G401 (cell line): Measurements from ENCODE around the gene STX8. TPM values are rescaled to one million over a fixed set of nuclear protein-coding genes. Genes with fewer than 3 reads are reported as not detected.
A peak's percentile ranks its signal among the peaks of the same experiment; 100 is the strongest.

Source experiments
- DNase-seq: peaks from one replicate; pipeline ENCODE4 v3.0.0-alpha.2; 2015; ENCODE audit warnings: low spot score
- in situ Hi-C: cut with HindIII; loops from 2 replicates; pipeline ENCODE4 v1.10.0; 2016; ENCODE audit warnings: low sequenced_read_pairs, mixed read lengths
- total RNA-seq: library from RNA; depleted of rRNA; stranded (reverse); fragments of >200 nt; shearing (Covaris generic); gene quantifications from 2 replicates; pipeline ENCODE4 v1.2.3, GENCODE V29; 2014; rRNA removed

STX8 gene
- total RNA-seq, 1 experiment from 2014 or later: 95.8 TPM

- DNase-seq: peak; percentile 97
- in situ Hi-C loops: no loop called here
Observed at GRCh38 chr17:9212376-9213302, 363.0 kb downstream of the STX8 start.

- in situ Hi-C loops: no loop called here
Observed at GRCh38 chr17:9211133-9211765, 364.4 kb downstream of the STX8 start.

GRCh38 chr17:9209781-9210370 lies 365.7 kb downstream of the STX8 start:
- in situ Hi-C loops: no loop called here
- DNase-seq: no peak

More at GRCh38 chr17:9211133-9211765, 364.4 kb downstream of the STX8 start:
- no peak for DNase-seq

GRCh38 chr17:9209347-9209746 lies 366.3 kb downstream of the STX8 start:
- in situ Hi-C loops: no loop called here
- DNase-seq: no peak

- in situ Hi-C loops: no loop called here
- no peak for DNase-seq
Observed at GRCh38 chr17:9208381-9209105, 367.1 kb downstream of the STX8 start.

- in situ Hi-C loops: no loop called here
- DNase-seq: no peak
Observed at GRCh38 chr17:9206741-9207332, 368.8 kb downstream of the STX8 start.

- in situ Hi-C loops: no loop called here
Observed at GRCh38 chr17:9206410-9206703, 369.3 kb downstream of the STX8 start.

GRCh38 chr17:9205520-9206409 lies 369.9 kb downstream of the STX8 start:
- DNase-seq: peak; percentile 1
- in situ Hi-C loops: no loop called here

More at GRCh38 chr17:9206410-9206703, 369.3 kb downstream of the STX8 start:
- no peak for DNase-seq

- no peak for DNase-seq
- in situ Hi-C loops: no loop called here
Observed at GRCh38 chr17:9204637-9205329, 370.8 kb downstream of the STX8 start.

- no peak for DNase-seq
- in situ Hi-C loops: no loop called here
Observed at GRCh38 chr17:9203771-9204425, 371.7 kb downstream of the STX8 start.

- in situ Hi-C loops: no loop called here
- DNase-seq: no peak
Observed at GRCh38 chr17:9202532-9202931, 373.1 kb downstream of the STX8 start.

- DNase-seq: no peak
- in situ Hi-C loops: no loop called here
Observed at GRCh38 chr17:9200699-9201359, 374.8 kb downstream of the STX8 start.

Other genes with a start within 250 kb of the STX8 start
- not detected in 2 replicates for gene CFAP52, start 822 bp upstream of the STX8 start, total RNA-seq
- 2.8 and 3.0 TPM in 2 replicates for gene USP43, start 69.7 kb upstream of the STX8 start, total RNA-seq
- gene DHRS7C, start 215.8 kb upstream of the STX8 start, total RNA-seq: not detected in 2 replicates
- not detected in 2 replicates for gene GSG1L2, start 246.3 kb upstream of the STX8 start, total RNA-seq